GM12864 (cell line): ENCODE results near the gene CDH11.

Experiments
- DNase-seq: peaks from one replicate; pipeline ENCODE4 v3.0.0-alpha.2; 2011; ENCODE audit warnings: low read depth
- H3K4me3 ChIP-seq: 2 replicates; pipeline ENCODE4 v1.5.1; 2011; ENCODE audit warnings: mild to moderate bottlenecking, low read depth, low read length, control low read depth
- CTCF ChIP-seq: IDR thresholded peaks from 2 replicates; pipeline ENCODE4 v1.5.1; 2011; ENCODE audit warnings: low read depth, mild to moderate bottlenecking, moderate library complexity, low read length, control low read depth, inconsistent platforms; ENCODE audit errors: missing control alignments

Gene CDH11

GRCh38 chr16:65065031-65065430 lies 56.8 kb downstream of the CDH11 start:
- no peak for DNase-seq
- no peak overlapping the region for H3K4me3 ChIP-seq
- no peak for TF ChIP-seq CTCF

- no peak overlapping the region for H3K4me3 ChIP-seq
- TF ChIP-seq CTCF, result no peak
- DNase-seq, result no peak
These were observed 57.7 kb downstream of the CDH11 start for GRCh38 chr16:65064131-65064530.

DNA sequence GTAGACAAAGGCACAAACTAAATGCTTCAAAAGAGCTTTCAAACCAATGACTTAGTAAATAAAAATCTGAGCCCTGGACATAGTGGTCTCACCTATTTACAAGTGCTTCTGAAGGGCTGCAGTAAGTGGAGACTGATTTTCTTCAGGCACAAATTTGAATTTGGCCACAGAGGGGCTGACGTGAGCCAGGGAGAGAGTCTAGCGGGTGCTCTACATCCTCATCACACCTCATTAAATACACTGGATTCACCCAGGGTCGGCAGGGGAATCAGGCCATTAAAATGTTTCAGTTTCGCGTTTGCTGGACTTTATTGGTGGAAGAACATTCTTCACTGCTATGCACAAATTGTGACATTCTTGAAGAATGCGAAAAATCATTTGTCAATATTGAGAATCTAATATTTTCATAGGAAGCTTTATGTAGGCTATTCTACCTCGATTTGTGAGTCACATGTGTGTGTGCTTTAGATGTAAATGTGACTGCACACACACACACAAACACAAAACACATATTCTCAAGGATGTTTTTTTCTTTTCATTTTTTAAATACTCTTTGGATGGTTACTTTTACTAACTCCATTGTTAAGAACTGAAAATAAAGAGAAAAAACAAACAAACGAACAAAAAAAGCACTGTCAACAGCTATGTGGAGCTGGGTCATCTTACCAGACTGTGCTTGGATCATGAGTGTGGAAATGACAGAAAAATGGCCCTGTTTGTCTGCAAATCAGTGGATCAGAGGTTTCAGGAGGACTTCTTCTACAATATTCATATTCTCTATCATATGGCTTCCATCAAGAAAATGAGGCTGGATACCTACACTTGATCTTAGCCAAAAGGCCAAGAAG lies 58.9 kb downstream of the CDH11 start:
- DNase-seq, result no peak
- no peak for TF ChIP-seq CTCF
- H3K4me3 ChIP-seq, result no peak overlapping the region

- DNase-seq, result no peak
- no peak for TF ChIP-seq CTCF
- H3K4me3 ChIP-seq, result no peak overlapping the region
These were observed 59.8 kb downstream of the CDH11 start for GRCh38 chr16:65061935-65062518.

- DNase-seq, result no peak
- no peak overlapping the region for H3K4me3 ChIP-seq
- TF ChIP-seq CTCF, result no peak
These were observed 60.6 kb downstream of the CDH11 start for GRCh38 chr16:65061263-65061662.

- no peak for DNase-seq
- no peak for TF ChIP-seq CTCF
These were observed 62.4 kb downstream of the CDH11 start for GRCh38 chr16:65059406-65059980.

More at GRCh38 chr16:65059406-65059980, 62.4 kb downstream of the CDH11 start:
- no peak overlapping the region for H3K4me3 ChIP-seq
